GM21515 (cell line): ENCODE data around the gene NTM.

Experiments
- ATAC-seq: cut with Tn5 transposase; IDR thresholded peaks from one replicate; pipeline ENCODE4 v1.9.1; 2021; ENCODE audit not compliant: unreplicated experiment

Gene NTM

GRCh38 chr11:131807876-131808275 is 437.5 kb downstream of the NTM start:
- ATAC-seq = no peak

GRCh38 chr11:131808470-131808869 is 438.1 kb downstream of the NTM start:
- ATAC-seq = no peak

- ATAC-seq = no peak
Measured at GRCh38 chr11:131809203-131809918, 438.9 kb downstream of the NTM start.

- ATAC-seq = no peak
Measured at GRCh38 chr11:131810541-131810940, 440.1 kb downstream of the NTM start.

GRCh38 chr11:131811383-131811782 is 441.0 kb downstream of the NTM start:
- no peak for ATAC-seq

- ATAC-seq = no peak
Measured at GRCh38 chr11:131814108-131814507, 443.7 kb downstream of the NTM start.

- ATAC-seq = no peak
Measured at GRCh38 chr11:131815590-131815989, 445.2 kb downstream of the NTM start.

GRCh38 chr11:131816051-131816450 is 445.6 kb downstream of the NTM start:
- ATAC-seq = no peak

- ATAC-seq = no peak
Measured at GRCh38 chr11:131817687-131818188, 447.3 kb downstream of the NTM start.

GRCh38 chr11:131819865-131820264 is 449.4 kb downstream of the NTM start:
- no peak for ATAC-seq

- ATAC-seq = no peak
Measured at GRCh38 chr11:131822506-131822905, 452.1 kb downstream of the NTM start.

- no peak for ATAC-seq
Measured at GRCh38 chr11:131823772-131824171, 453.4 kb downstream of the NTM start.

- no peak for ATAC-seq
Measured at GRCh38 chr11:131824771-131825170, 454.4 kb downstream of the NTM start.

- ATAC-seq = no peak
Measured at GRCh38 chr11:131827430-131827829, 457.0 kb downstream of the NTM start.

GRCh38 chr11:131829725-131830124 is 459.3 kb downstream of the NTM start:
- ATAC-seq = no peak

- no peak for ATAC-seq
Measured at GRCh38 chr11:131832079-131832478, 461.7 kb downstream of the NTM start.

- no peak for ATAC-seq
Measured at GRCh38 chr11:131833366-131833765, 463.0 kb downstream of the NTM start.

GRCh38 chr11:131837562-131837961 is 467.1 kb downstream of the NTM start:
- ATAC-seq = no peak

GRCh38 chr11:131838016-131838415 is 467.6 kb downstream of the NTM start:
- no peak for ATAC-seq

GRCh38 chr11:131839326-131839725 is 468.9 kb downstream of the NTM start:
- no peak for ATAC-seq

- ATAC-seq = no peak
Measured at GRCh38 chr11:131840545-131840944, 470.1 kb downstream of the NTM start.

GRCh38 chr11:131841028-131841427 is 470.6 kb downstream of the NTM start:
- ATAC-seq = no peak
